GM18907 (cell line): ENCODE results near the gene SFMBT1.
"Not testable (repeated sequence)": the region's sequence is repeated elsewhere in the genome, so short reads cannot be mapped to it uniquely, and the experiment has no call there.

ENCODE experiments used
- ATAC-seq: cut with Tn5 transposase; IDR thresholded peaks from one replicate; pipeline ENCODE4 v1.9.1; 2021; ENCODE audit warnings: mild to moderate bottlenecking, moderate library complexity; ENCODE audit not compliant: unreplicated experiment

Gene SFMBT1

GRCh38 chr3:53074366-53074696 lies 28.5 kb upstream of the SFMBT1 start:
- no peak for ATAC-seq

GRCh38 chr3:53073553-53074365 lies 27.9 kb upstream of the SFMBT1 start:
- ATAC-seq, result no peak

GRCh38 chr3:53072653-53073552 lies 27.0 kb upstream of the SFMBT1 start:
- ATAC-seq, result peak; percentile 82

GRCh38 chr3:53071882-53072431 lies 26.1 kb upstream of the SFMBT1 start:
- ATAC-seq, result no peak

- ATAC-seq, result no peak
Observed at GRCh38 chr3:53069422-53070068, 23.7 kb upstream of the SFMBT1 start.

- no peak for ATAC-seq
Observed at GRCh38 chr3:53068176-53068575, 22.3 kb upstream of the SFMBT1 start.

GRCh38 chr3:53067567-53067966 lies 21.7 kb upstream of the SFMBT1 start:
- no peak for ATAC-seq

GRCh38 chr3:53065841-53066480 lies 20.1 kb upstream of the SFMBT1 start:
- ATAC-seq, result no peak

GRCh38 chr3:53062905-53063304 lies 17.0 kb upstream of the SFMBT1 start:
- no peak for ATAC-seq

- ATAC-seq, result no peak
Observed at GRCh38 chr3:53056442-53056841, 10.6 kb upstream of the SFMBT1 start.

GRCh38 chr3:53054233-53054632 lies 8.4 kb upstream of the SFMBT1 start:
- not testable (repeated sequence) for ATAC-seq

- ATAC-seq, result no peak
Observed at GRCh38 chr3:53051929-53052328, 6.1 kb upstream of the SFMBT1 start.

- ATAC-seq, result no peak
Observed at GRCh38 chr3:53049987-53050386, 4.1 kb upstream of the SFMBT1 start.

- ATAC-seq, result peak; percentile 50
Observed at GRCh38 chr3:53046171-53047170, 598 bp upstream of the SFMBT1 start.

- peak; percentile 50 for ATAC-seq
Observed at GRCh38 chr3:53044711-53045517, 959 bp downstream of the SFMBT1 start.

GRCh38 chr3:53044371-53044710 lies 1.5 kb downstream of the SFMBT1 start:
- no peak for ATAC-seq

GRCh38 chr3:53043738-53044137 lies 2.1 kb downstream of the SFMBT1 start:
- no peak for ATAC-seq

GRCh38 chr3:53042651-53043050 lies 3.2 kb downstream of the SFMBT1 start:
- no peak for ATAC-seq

GRCh38 chr3:53040351-53040820 lies 5.5 kb downstream of the SFMBT1 start:
- no peak for ATAC-seq
